A549 (cell line): ENCODE results near the gene RNF26.

Source experiments
- CTCF ChIP-seq: fragments of >200 bp; sonication (Bioruptor Twin); formaldehyde crosslinking; IDR thresholded peaks from 3 replicates; pipeline ENCODE4 v1.5.1; 2016
- MAX ChIP-seq: IDR thresholded peaks from 2 replicates; pipeline ENCODE4 v1.6.1; 2012
- MAZ ChIP-seq: fragments of 150-350 bp; IDR thresholded peaks from 2 replicates; pipeline ENCODE4 v1.6.1; 2014; ENCODE audit warnings: antibody characterized with exemption, low read depth, low read length, borderline replicate concordance
- PBX3 ChIP-seq: IDR thresholded peaks from 2 replicates; pipeline ENCODE4 v1.6.1; 2012
- PHF8 ChIP-seq: fragments of 200-600 bp; sonication (generic); IDR thresholded peaks from 2 replicates; pipeline ENCODE4 v1.6.1; 2016; ENCODE audit warnings: low read depth, mild to moderate bottlenecking, antibody characterized with exemption, moderate library complexity, borderline replicate concordance
- POLR2A ChIP-seq: IDR thresholded peaks from 2 replicates; pipeline ENCODE4 v1.6.1; 2012; ENCODE audit warnings: mild to moderate bottlenecking, low read length
- POLR2AphosphoS2 ChIP-seq: conservative IDR thresholded peaks from 2 replicates; pipeline ENCODE4 v1.6.1; 2012; ENCODE audit warnings: low read length, improper control_type of control experiment, inconsistent platforms
- RAD21 ChIP-seq, 2 experiments: fragments of >200 bp in 1 of 2; sonication (Bioruptor Twin) in 1 of 2; formaldehyde crosslinking in 1 of 2; IDR thresholded peaks in 1 of 2; conservative IDR thresholded peaks in 1 of 2; 2 replicates in 1 of 2; 3 replicates in 1 of 2; pipeline ENCODE4 v1.6.1; 2012 to 2018; ENCODE audit warnings: inconsistent platforms in 1 of 2
- REST ChIP-seq: fragments of 200-600 bp; sonication (generic); IDR thresholded peaks from 2 replicates; pipeline ENCODE4 v1.6.1; 2016; ENCODE audit warnings: antibody characterized with exemption, mild to moderate bottlenecking, moderate library complexity

GRCh38 chr11:119373059-119373920 lies 39.0 kb downstream of the RNF26 start:
- no peak for TF ChIP-seq CTCF
- no peak for TF ChIP-seq RAD21 (conservative IDR thresholded peaks at IDR 0.05 in 1 of 2, IDR thresholded peaks at IDR 0.05 in 1 of 2)
- no peak for TF ChIP-seq MAX
- no peak for TF ChIP-seq PHF8
- no peak for TF ChIP-seq REST
- no peak for TF ChIP-seq POLR2AphosphoS2
- TF ChIP-seq POLR2A, result no peak
- TF ChIP-seq MAZ, result no peak
- no peak for TF ChIP-seq PBX3
